ENCODE measurements around the gene DNAH1. TPM values are rescaled to one million over a fixed set of nuclear protein-coding genes. Genes with fewer than 3 reads are reported as not detected.

The DNAH1 gene
- total and polyA plus RNA-seq, 2 of the 4 experiments (the other 2 are of a cell fraction) = 2.0 to 4.0 TPM

GRCh38 chr3:52380023-52380422, 63.9 kb downstream of the DNAH1 start:
- WGBS, 2 experiments (ENCODE audit: extremely low coverage in 2 of 2, insufficient read length in 1 of 2) = 50% methylated on average over 2 of the region's 10 CpGs; no CpG with 5 or more reads in 1 of the 2 experiments
- no peaks in the 10 kb centered on the region for H3K36me3 ChIP-seq (ENCODE audit: control insufficient read depth, insufficient read depth, low read length)

More at GRCh38 chr3:52380023-52380422, 63.9 kb downstream of the DNAH1 start:
- no peak overlapping the region for H2BK20ac ChIP-seq (ENCODE audit: low read depth, low read length)
- no peak overlapping the region for H3K23ac ChIP-seq (ENCODE audit: low read depth, low read length)
- no peak overlapping the region for H4K8ac ChIP-seq (ENCODE audit: low read depth in 2 of 2, low read length in 2 of 2)
- H3K27me3 ChIP-seq (ENCODE audit: control insufficient read depth, insufficient read depth, low read length) = peaks cover 3% of the 10 kb centered on the region
- ChIA-PET POLR2A (ENCODE audit: unreplicated experiment) (no interaction called here), CTCF (no interaction called here)
- no peak overlapping the region for H3K4me3 ChIP-seq (ENCODE audit: insufficient read depth, low read depth, low read length)
- H2AK5ac ChIP-seq (ENCODE audit: low read depth, low read length) = no peak overlapping the region
- intact Hi-C loops (cut with micrococcal nuclease) = no loop called here
- no peak overlapping the region for H3K9ac ChIP-seq (ENCODE audit: low read depth, low read length)
- H3K4me1 ChIP-seq (ENCODE audit: control insufficient read depth, insufficient read depth, low read length) = no peaks in the 10 kb centered on the region
- no peak overlapping the region for H2BK15ac ChIP-seq (ENCODE audit: low read depth, low read length)
- BruUV-seq (replicated peaks) = no TSS peak
- H2BK120ac ChIP-seq (ENCODE audit: low read depth, low read length) = no peak overlapping the region
- H4K5ac ChIP-seq (ENCODE audit: low read depth, low read length) = no peak overlapping the region
- in situ Hi-C loops (cut with MboI; ENCODE audit: low sequenced_read_pairs) = no loop called here
- no peak overlapping the region for H2AFZ ChIP-seq (replicated peaks; ENCODE audit: low read length, poor library complexity)
- H3K9me3 ChIP-seq (ENCODE audit: control insufficient read depth, insufficient read depth, low read length) = no peaks in the 10 kb centered on the region
- no peak overlapping the region for H3K27ac ChIP-seq (ENCODE audit: insufficient read depth, low read length)
- no peak overlapping the region for H3K56ac ChIP-seq (ENCODE audit: extremely low read depth, insufficient read depth, low read length)
- H3K9me1 ChIP-seq (ENCODE audit: insufficient read depth, low read length) = peaks cover 4% of the 10 kb centered on the region; the same call in 1 of the 2 replicates
- dilution Hi-C loops (cut with HindIII; ENCODE audit: low sequenced_read_pairs, unreplicated experiment) = no loop called here
- H3K18ac ChIP-seq (ENCODE audit: low read depth, low read length) = no peak overlapping the region
- H2BK5ac ChIP-seq (ENCODE audit: low read depth, low read length, poor library complexity, severe bottlenecking) = no peak overlapping the region
- DNase-seq (no peak), ATAC-seq (ENCODE audit: low read depth) (no peak)
- H3K14ac ChIP-seq (replicated peaks; ENCODE audit: low read depth, low read length) = no peak overlapping the region
- no peaks in the 10 kb centered on the region for H3K79me1 ChIP-seq (ENCODE audit: low read depth in 1 of 2, low read length in 2 of 2)
- H4K91ac ChIP-seq (ENCODE audit: insufficient read depth, low read depth, low read length) = no peak overlapping the region
- 0 out of 2 replicates have a peak, but pooled peaks cover 4% of the 10 kb centered on the region for H4K20me1 ChIP-seq (ENCODE audit: insufficient read depth, low read length)
- TF ChIP-seq NFE2L2 (IDR thresholded peaks at IDR 0.05; ENCODE audit: low read depth, low read length) = no peak
- TF ChIP-seq CEBPB (IDR thresholded peaks at IDR 0.05; ENCODE audit: low read depth, low read length) = no peak
- no peak for TF ChIP-seq RAD21 (IDR thresholded peaks at IDR 0.05; ENCODE audit: low read length)
- no peak for TF ChIP-seq CTCF (conservative IDR thresholded peaks at IDR 0.05; ENCODE audit: low read depth, low read length)
- no peak for TF ChIP-seq MAZ (IDR thresholded peaks at IDR 0.05; ENCODE audit: borderline replicate concordance, low read depth, low read length)
- no peak for TF ChIP-seq SMC3 (IDR thresholded peaks at IDR 0.05; ENCODE audit: low read depth, low read length)
- no peak for TF ChIP-seq RCOR1 (IDR thresholded peaks at IDR 0.05; ENCODE audit: insufficient replicate concordance, low read length)
- TF ChIP-seq MAFK (IDR thresholded peaks at IDR 0.05; ENCODE audit: low read depth, low read length) = no peak
- no peak for TF ChIP-seq USF2 (IDR thresholded peaks at IDR 0.05; ENCODE audit: low read depth, low read length)
- TF ChIP-seq ELK1 (IDR thresholded peaks at IDR 0.05; ENCODE audit: borderline replicate concordance, low read depth, low read length) = no peak
- no peak for TF ChIP-seq RFX5 (IDR thresholded peaks at IDR 0.05; ENCODE audit: low read depth, low read length)
- TF ChIP-seq CHD1 (IDR thresholded peaks at IDR 0.05; ENCODE audit: low read depth, low read length) = no peak
- H3K4ac ChIP-seq (ENCODE audit: low read depth, low read length) = no peak overlapping the region
- H3K4me2 ChIP-seq (ENCODE audit: low read depth, low read length) = no peak overlapping the region
- no peak overlapping the region for H2AK9ac ChIP-seq (replicated peaks; ENCODE audit: low read depth, low read length, poor library complexity)
